ENCODE results near the gene ARL15. TPM values are rescaled to one million over a fixed set of nuclear protein-coding genes. Genes with fewer than 3 reads are reported as not detected.

Gene ARL15
- total RNA-seq, 1 experiment from 2014 or later: 13.0 TPM

DNA sequence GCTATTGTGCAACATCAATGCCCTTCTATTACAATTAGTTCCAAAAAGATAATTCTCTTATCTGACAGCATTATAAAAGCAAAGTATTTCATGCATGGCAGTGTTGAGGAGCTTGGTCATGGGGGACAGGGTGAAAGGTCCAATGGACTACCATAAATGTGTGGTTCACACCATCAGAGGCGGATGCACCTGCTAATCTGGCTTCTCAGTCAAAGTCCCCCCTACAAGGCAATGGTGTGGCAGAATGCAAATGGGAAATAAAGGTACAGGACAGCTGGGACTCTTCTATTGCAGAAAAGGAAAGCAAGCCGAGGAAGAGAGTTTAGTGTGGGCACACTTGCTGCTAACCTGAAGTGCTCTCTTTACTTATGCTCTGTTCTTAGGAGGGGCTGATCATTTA lies 380.8 kb downstream of the ARL15 start:
- Histone ChIP-seq H2BK5ac (ENCODE audit: insufficient read length, low read length) (no peak overlapping the region), H3K27ac (ENCODE audit: insufficient read length, low read depth, low read length) (no peak overlapping the region), H3K18ac (ENCODE audit: insufficient read length, low read depth, low read length) (no peak overlapping the region), H3K4ac (ENCODE audit: low read depth, low read length) (no peak overlapping the region), H4K5ac (ENCODE audit: insufficient read length, low read depth, low read length) (no peak overlapping the region), H3K4me1 (ENCODE audit: insufficient read depth, low read length) (no peaks in the 10 kb centered on the region), H3K79me2 (ENCODE audit: insufficient read depth, low read length) (no peaks in the 10 kb centered on the region), H2AK5ac (ENCODE audit: insufficient read length, low read length) (no peak overlapping the region), H3K27me3 (ENCODE audit: insufficient read depth, low read length) (no peaks in the 10 kb centered on the region), H2BK12ac (ENCODE audit: insufficient read length, low read depth, low read length) (no peak overlapping the region), H3K23ac (ENCODE audit: insufficient read length, low read depth, low read length) (no peak overlapping the region), H3K56ac (ENCODE audit: insufficient read length, low read depth, low read length) (no peak overlapping the region), H2BK20ac (ENCODE audit: low read depth, low read length, poor library complexity, severe bottlenecking) (no peak overlapping the region), H4K91ac (ENCODE audit: insufficient read length, low read depth, low read length) (no peak overlapping the region), H2AFZ (ENCODE audit: low read length) (no peak overlapping the region), H2BK120ac (ENCODE audit: low read depth, low read length, poor library complexity, severe bottlenecking) (no peak overlapping the region), H4K20me1 (ENCODE audit: control insufficient read depth, insufficient read depth, insufficient read length) (no peaks in the 10 kb centered on the region), H3K4me2 (ENCODE audit: insufficient read depth, insufficient read length, low read length) (no peak overlapping the region), H3T11ph (ENCODE audit: low read length) (no peak overlapping the region), H4K8ac (replicated peaks; ENCODE audit: insufficient read length, low read depth, low read length) (no peak overlapping the region), H2BK15ac (ENCODE audit: low read depth, low read length) (no peak overlapping the region), H3K23me2 (ENCODE audit: insufficient read length, low read depth, low read length, poor library complexity, severe bottlenecking) (no peaks in the 10 kb centered on the region), H3K9ac (ENCODE audit: extremely low read depth, insufficient read length, low read length) (no peak overlapping the region), H3K9me3 (ENCODE audit: control insufficient read depth, low read depth, low read length) (no peaks in the 10 kb centered on the region), H3K79me1 (ENCODE audit: insufficient read depth, low read depth, low read length, poor library complexity, severe bottlenecking) (no peaks in the 10 kb centered on the region), H3K14ac (ENCODE audit: insufficient read depth, low read length) (no peak overlapping the region)
- H3K4me3 Mint-ChIP-seq: no peak overlapping the region
- no peaks in the 10 kb centered on the region for H3K27me3 Mint-ChIP-seq (ENCODE audit: low read depth)
- TF ChIP-seq CTCF (conservative IDR thresholded peaks at IDR 0.05): no peak
- no peak for DNase-seq
- H3K36me3 Mint-ChIP-seq (ENCODE audit: insufficient read depth in 1 of 3, low read depth in 3 of 3): no peaks in the 10 kb centered on the region; a peak in 1 of 7 replicates
- WGBS (ENCODE audit: extremely low coverage, insufficient read length, low lambda C conversion rate): no CpG with 5 or more reads among the region's 2 CpGs
- H3K4me1 Mint-ChIP-seq: peaks cover 22 to 36% of the 10 kb centered on the region in 2 experiments
- no peak overlapping the region for H3K27ac Mint-ChIP-seq
- H3K9me3 Mint-ChIP-seq: no peaks in the 10 kb centered on the region
